DMS153 treated with DMSO at 0.1 percent for 48 hours (cell line): Measurements from ENCODE around the gene FHIT.
"Not testable (repeated sequence)": the region's sequence is repeated elsewhere in the genome, so short reads cannot be mapped to it uniquely, and the experiment has no call there.

Source experiments
- DNase-seq: peaks from one replicate; lab custom pipeline; 2025; ENCODE audit not compliant: unreplicated experiment; lab: John Stamatoyannopoulos, UW

The FHIT gene

DNA sequence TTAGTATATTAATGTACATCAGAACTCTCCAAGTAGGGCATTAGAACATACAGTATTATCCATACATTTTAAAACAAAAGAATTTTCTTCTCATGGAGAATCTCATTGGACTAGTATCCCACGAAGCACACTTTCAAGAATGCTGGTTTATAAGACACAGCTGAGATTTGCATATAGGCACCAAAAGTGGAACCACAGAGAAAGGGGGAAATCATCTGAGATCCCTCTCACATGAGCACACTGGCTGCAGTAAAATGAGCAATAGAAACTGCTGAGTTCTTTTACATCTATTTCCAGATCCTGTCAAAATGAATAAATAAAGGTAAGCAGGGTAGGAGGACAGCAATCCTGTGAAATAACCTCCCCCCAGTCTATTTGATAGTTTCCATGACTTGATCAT, 665.3 kb downstream of the FHIT start:
- DNase-seq = no peak

DNA sequence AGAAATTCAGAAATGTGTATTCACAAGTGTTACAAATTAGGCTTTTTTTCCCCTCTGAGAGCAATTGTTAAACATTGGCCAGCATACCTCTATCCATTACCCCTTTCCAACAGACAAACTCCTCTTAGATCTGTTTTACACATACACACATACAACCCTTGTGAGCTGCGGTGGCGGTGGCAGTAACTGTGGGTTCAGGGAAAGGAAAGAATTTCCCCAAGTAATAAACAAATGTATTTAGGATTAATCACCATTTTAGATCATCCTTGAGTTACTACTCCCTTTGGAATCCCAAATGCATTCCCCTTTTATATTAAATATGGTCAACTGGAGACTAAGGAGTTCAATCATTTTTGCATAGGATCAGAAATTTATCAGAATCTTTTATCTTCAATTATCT, 667.0 kb downstream of the FHIT start:
- no peak for DNase-seq

DNA sequence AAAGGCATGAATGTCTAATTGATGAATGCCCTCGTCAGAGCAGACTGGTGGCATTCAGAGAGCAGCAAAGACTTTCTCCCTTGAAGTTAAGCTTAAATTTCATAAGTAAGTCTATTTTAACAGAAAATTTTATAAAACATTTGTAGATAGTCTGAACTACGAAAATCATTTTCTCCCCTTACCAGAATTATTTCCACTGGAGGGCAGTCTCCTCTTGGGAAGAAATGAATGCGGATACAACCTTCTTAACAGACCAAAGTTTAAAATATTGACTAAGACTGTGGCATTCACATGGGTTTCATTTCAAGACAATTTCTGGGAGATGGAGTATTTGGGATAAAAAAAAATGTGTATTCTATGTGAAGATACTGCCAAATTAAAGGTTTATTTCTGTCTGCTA, 669.0 kb downstream of the FHIT start:
- no peak for DNase-seq

DNA sequence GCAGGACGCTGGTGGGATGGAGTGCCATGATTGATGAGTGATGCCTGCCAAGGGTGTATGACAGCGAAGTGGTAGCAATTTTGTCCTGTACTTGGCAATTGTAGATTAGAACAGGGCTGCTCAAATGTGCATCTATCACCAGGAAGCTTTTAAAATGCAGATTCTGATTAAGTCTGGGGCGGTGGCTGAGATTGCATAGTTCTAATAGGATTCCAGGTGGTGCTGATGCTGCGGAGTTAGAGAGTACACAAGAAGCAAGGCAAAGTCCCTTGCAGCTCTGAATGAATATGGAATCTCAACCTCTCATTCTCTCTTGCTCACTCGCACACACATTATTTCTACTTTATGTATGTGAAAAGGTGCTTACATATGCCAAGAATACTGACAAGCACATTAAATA, 670.4 kb downstream of the FHIT start:
- DNase-seq = no peak

DNA sequence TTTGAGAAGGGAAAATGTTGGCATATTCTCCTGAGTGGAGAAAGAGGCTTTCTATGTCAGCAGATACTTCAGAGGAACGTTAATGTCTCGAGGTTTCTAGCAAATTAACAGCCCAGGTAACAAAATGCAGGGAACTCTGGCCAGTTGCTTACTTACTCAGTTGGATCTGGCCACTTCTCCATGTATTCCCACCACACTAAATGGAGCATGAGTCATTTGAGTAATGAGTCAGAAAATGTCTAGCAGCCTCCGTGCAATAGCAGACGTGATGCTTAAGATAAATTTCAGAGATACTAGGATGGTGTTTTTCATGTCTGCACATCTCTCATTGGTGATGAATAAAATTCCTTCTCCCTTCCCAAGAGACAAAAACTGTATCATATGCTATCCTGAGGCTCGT, 671.5 kb downstream of the FHIT start:
- DNase-seq = no peak

DNA sequence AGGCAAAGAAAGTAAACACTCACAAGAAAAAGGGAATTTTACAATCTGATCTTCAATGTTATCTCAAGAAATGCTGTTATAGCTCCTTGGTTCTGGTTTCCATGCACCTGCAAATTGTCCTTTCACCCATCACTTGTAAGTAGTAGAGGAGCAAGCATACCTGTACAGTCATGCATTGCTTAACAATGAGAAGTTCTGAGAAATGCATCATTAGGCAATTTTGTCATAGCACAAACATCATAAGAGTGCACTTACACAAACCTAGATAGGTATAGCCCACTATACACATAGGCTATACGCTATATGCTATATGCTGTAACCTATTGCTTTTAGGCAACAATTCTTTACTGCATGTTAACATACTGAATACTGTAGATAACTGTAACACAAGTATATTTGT, 672.3 kb downstream of the FHIT start:
- no peak for DNase-seq

DNA sequence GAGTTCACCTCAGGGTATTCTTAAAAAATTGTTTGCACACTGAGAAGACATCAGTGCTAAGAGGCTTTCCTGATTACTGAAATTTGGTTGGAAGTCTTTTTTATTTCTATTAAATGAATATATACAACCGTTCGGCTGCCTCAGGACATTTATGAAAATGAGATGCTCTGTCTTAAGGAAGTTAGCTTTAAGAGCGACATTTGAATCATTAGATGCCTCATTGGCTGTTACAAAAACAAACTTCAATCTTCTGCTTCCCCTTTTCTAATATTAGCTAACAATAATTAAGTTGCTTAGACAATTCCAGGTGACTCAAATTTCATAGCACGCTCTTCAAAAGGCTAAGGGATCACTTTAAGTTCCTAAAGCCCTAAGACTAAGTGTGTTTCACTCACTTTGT, 673.7 kb downstream of the FHIT start:
- DNase-seq = no peak

DNA sequence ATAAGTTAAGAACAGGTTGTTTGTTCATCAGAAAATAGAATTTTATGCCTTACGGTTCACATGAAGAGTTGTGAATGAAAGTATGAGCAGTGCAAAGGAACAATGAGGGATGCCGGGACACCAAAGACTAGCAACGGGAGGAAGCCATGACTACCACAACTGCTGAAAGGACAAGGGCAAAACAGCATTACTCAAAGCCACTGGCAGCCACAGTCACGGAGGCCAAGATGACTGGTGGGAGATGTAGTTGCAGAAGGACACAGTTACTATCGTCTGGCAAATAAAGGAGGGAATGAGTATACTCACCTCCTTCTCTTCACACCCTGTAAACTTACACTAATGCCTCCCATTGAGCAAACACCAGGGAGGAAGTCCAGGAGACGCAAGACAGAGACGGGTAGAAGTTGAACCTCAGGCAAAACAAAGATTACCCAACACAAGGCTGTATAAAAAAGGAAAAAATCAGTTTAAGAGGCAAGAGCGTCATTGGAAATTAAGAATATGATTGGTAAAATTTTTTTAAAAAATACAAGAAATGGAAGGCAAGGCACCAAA, 675.5 kb downstream of the FHIT start:
- DNase-seq = no peak

DNA sequence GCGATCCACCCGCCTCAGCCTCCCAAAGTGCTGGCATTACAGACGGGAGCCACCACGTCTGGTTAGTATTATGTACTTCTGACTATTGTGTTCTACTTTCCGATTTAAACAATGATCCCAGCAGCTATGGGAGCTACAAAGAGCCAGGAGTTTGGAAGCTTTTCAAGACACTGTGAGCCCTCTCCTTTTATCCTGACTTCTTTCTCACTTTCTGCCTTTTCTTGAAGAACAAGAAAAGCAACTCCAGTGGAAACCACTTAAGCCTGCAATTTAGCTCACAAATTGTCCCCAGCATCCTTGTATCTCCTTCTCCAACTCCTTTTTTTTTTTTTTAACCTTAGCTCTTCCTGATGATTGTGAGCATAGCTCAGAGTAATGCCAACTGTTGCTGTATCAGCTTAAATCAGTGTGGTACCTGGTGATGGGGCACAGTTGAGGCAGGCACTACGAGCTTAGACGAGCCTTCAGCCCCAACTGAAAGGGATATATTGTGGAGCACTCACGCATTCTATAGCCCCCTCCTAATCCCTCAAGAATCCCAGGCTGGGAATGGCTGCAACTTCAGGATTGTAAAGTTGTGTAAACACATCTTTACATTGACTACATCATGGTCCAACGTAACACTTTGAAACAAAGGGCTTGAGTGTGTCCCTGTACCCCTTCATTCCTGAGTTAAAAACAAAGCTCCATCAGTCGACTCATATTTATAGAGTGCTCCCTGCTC, 677.0 kb downstream of the FHIT start:
- DNase-seq = no peak

DNA sequence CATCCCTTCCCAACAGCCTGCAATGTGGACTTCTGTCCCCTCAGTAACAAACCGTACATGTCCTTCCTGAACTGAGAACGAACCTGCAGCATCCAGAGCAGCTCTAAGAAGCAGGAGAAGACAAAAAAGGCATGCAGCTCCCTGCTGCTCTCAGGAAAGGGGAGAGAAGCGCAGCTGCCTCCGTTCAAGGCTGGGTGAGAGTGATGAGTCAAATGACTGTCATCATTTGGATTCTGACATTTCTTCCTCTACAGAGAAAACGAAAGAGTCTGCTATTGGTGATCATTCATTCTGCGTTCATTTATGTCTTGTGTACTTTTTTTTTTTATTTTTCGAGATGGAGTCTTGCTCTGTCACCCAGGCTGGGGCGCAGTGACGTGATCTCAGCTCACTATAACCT, 677.8 kb downstream of the FHIT start:
- no peak for DNase-seq

DNA sequence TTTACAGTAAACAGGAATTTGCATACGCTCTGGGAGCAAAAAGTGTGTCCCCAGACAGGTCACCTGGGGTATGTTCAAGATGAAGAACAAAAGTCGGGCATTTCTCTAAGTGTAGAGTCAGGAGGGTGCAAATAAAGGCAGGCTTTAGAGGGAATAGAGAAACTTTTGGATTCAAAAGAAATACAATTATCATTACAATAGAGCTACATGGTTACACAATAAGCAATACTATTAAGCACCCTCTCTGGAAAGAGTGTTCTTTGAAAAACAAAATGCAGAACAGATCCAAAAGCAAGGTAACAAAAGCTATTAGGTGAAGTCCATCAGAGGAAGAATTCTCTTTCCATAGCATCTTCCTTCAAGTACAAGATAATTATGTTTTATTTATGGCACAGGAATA, 679.7 kb downstream of the FHIT start:
- DNase-seq = no peak

DNA sequence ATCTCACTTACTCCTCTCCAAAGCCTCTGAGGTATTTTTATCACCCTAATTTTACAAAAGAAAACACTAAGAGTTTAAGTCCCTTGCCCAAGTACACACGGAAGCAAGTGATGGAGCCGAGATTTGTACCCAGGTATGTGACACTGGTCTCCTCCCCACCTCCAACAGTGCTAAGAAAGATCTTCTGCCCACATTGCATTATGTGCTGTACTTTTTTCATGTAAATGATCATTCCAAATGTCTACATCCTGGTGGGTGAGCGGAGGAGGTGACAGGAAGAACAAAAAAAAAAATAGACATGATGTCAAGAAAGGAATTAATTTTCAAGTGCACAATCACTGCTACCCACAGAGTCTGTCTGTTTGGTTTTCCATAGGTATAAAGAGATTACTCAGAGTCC, 694.1 kb downstream of the FHIT start:
- no peak for DNase-seq

DNA sequence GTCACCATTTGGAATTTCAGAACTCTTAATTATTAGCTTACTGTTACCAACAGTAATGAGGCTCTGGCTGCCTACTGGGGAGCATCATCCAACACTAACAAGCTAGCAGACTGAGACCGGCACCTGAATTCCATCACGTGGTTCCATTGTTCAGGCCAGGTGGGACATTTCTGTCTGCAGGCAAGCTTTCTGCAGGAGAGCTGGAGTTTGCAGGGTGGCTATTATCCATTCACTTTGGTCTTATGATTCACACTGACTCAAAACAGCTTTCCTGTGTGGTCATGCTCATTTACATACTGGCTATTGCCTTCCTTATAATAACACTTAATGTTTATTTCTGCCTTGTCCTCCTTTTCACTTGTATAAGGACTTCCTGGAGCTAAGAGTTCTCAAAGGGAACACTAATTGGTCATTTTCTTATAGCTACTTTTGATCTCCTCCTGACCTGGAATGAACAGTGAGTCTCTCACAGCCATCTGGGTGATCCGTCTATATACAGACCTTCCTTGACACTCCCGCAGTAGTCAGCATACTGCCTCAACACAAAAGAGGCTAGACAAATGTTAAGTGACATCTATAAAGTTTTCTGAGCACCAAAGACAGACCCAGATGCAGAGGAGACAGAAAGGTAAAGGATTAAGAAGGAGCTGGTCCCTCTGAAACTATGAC, 695.4 kb downstream of the FHIT start:
- DNase-seq = no peak

DNA sequence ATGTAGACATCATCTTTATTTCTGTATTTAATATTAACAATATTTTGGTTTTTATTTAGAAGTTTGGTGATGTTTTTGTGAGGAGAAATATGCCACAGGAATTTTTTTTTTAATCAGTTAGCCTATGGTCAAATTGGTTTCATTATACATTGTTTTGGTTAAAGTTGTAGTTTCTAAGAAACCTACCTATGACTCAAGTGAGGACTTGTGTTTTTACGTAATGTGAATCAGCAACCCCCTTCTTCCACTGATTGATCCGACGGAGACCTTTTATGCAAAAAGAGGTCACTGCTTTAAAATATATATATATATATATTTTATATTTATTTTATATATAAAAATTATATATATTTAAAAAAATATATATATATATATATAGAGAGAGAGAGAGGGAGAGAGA, 698.1 kb downstream of the FHIT start:
- DNase-seq = no peak

DNA sequence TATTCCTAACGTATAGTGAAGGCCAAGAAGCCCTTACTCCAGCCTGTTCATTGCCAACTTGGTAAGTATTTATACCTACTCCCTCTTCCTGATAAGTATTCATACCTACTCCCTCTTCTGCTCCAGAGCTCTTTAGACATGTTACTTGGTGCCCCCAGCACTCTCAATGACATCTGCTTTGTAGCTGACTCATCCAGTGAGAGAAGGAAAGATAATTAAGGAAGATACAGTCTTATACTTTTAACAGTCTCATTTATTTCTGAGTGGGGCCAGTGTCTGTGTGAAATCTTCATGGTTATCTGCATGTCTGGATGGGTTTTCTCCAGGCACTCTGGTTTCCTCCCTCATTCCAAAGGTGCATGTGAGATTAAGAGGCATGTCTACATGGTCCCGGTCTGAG, 698.7 kb downstream of the FHIT start:
- DNase-seq = no peak

DNA sequence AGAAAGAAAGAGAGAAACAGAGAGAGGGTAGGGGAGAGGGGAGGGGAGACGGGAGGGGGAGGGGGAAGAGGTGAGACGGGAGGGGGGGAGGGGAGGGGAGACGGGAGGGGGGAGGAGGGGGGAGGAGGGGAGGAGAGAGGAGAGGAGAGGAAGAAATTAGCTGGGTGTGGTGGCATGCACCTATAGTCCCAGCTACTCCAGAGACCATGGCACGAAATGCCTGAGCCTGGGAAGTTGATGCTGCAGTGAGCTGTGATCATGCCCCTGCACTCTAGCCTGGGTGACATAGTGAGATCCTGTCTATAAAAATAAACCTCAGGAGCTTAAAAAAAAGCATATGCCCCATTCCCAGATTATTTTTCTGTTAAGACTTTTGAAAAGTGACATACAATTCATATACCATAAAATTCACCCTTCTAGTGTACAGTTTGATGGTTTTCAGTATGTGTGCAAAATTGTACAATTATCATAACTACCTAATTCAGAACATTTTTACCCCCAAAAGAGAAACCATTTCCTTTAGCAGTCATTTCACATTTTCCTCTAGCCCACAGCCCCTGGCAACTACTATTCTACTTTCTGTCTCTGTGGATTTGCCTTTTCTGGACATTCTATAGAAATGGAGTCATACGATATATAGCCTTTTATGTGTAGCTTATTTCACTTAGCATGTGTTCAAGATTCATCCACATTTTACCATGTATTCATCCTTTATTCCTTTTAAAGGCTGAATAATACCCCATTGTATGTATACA, 699.6 kb downstream of the FHIT start:
- DNase-seq = no peak

DNA sequence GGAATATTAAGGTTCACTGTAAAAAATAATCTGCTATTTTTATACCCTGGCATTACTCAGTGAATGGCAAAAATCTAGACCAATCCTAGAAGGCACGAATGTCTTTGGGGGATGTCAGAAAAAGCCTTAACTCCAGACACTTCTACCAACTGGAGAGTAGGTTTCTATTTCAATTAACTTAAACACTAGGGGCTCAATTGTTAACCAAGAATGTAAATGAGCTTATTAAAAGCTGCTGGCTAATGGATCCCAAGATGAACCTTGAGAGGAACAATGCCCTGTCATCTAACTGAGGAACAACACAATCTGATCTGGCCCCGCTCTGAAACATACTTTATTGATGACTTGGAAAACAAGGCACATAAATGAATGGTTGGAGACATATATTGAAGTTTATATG, 701.4 kb downstream of the FHIT start:
- DNase-seq = no peak

DNA sequence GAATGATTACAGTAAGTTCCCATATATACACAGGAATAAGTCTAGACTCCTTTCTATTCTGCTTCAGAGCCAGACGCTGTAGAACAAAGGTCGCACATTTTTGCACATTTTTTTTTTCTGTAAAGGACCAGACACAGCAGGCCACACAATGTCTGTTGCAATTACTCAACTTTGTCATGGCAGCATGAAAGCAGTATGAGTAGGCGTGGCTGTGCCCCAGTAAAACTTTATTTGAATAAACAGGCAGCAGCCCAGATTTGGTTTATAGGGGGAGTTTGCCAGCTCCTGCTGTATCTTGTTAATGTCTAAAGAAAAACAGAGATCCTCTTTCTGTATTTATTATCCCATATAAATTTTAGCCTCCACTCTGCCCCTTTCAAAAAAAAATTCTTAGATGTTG, 708.3 kb downstream of the FHIT start:
- DNase-seq = no peak

DNA sequence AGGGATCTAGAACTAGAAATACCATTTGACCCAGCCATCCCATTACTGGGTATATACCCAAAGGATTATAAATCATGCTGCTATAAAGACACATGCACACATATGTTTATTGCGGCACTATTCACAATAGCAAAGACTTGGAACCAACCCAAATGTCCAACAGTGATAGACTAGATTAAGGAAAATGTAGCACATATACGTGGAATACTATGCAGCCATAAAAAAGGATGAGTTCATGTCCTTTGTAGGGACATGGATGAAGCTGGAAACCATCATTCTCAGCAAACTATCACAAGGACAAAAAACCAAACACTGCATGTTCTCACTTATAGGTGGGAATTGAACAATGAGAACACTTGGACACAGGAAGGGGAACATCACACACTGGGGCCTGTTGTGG, 711.9 kb downstream of the FHIT start:
- DNase-seq = not testable (repeated sequence)

DNA sequence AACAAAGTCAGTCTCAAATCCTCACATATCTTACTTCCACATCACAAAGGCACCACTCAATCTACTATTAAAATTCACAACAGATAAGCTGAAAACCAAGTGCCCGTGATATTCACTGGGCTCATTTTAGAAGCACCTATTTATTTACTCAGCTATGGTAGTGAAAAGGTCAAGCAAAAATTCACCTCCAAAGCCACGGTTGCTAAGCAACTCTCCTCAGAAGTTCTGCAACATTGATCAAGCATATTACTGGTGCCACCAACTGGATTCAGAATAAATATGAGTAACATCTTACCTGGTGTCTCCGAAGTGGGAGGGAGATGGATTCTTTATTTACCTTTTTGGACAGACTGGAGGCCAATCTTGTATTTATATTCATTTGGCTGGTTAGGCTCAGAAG, 714.8 kb downstream of the FHIT start:
- DNase-seq = peak; percentile 26

DNA sequence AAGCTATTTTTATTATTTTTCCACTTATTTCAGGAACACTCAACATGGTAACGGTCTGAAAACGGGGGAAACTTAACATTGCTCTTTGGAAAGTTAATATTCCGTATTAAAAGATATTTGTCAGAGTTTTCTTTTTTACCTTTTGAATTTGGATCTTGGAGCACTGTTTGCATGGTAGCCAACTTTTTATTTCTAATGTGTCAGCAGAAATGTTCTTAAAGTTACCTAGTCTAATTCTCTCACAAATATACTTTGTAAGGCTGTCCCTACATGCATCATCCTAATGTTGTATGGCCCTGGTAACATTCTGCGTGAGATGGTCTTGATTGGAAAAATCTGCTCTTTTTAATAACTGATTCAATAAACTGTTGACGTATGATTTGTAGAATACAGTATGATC, 719.5 kb downstream of the FHIT start:
- DNase-seq = no peak

DNA sequence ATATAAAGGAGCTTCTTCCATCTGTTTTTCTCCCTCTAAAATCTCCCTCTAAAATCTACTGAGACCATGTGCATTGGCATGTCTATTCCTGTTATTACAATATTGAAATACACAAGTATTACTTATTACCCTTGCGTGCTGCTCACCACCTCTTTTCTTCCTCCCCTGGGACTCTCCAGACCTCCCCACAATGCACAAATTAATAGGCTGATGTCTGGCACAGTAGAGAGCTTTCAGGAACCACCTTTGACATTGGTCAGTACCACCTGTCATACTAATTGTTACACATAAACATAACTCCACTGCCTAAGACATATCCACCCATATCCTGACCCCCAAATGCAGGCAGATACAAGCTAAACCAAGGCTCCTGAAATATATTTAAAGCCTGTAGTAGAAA, 722.6 kb downstream of the FHIT start:
- no peak for DNase-seq
